Measurements from ENCODE around the gene RNASE13. TPM values are rescaled to one million over a fixed set of nuclear protein-coding genes. Genes with fewer than 3 reads are reported as not detected.

The RNASE13 gene
- total RNA-seq, 1 experiment from 2014 or later = not detected

DNA sequence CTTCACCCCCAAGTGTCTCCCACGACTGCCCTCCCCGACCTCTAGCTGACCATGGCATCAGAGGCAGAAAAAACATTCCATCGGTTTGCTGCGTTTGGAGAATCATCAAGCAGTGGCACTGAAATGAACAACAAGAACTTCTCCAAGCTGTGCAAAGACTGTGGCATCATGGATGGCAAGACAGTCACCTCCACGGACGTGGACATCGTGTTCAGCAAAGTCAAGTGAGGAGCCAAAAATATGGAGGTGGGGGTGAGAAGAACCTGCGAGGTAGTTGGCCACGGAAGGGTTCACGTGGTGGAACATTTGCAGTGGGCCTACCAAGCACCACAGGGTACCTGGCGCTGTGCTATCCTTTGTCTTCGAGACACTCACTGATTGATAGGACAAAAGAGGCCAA is 4.1 kb downstream of the RNASE13 start:
- Histone ChIP-seq H3K4me1 (ENCODE audit: insufficient read depth, low read length, poor library complexity, severe bottlenecking) (no peaks in the 10 kb centered on the region), H3K36me3 (ENCODE audit: insufficient read depth, low read length, poor library complexity, severe bottlenecking) (no peaks in the 10 kb centered on the region), H3K9me3 (ENCODE audit: low read depth, low read length, poor library complexity, severe bottlenecking) (no peaks in the 10 kb centered on the region), H3K27ac (ENCODE audit: low read depth, low read length, poor library complexity, severe bottlenecking) (no peak overlapping the region), H3K27me3 (replicated peaks; ENCODE audit: insufficient read depth, low read depth, low read length, poor library complexity) (no peaks in the 10 kb centered on the region), H3K4me3 (ENCODE audit: low read depth, low read length, poor library complexity, severe bottlenecking) (no peak overlapping the region)
- CTCF ChIA-PET = no interaction called here
- intact Hi-C loops (cut with micrococcal nuclease; ENCODE audit: unreplicated experiment) = loop anchor here (10.0 kb wide), 1 partner anchor 336 kb away; no protein-coding TSS in a partner anchor
- POLR2A ChIA-PET (ENCODE audit: low non-redundant PET) = no interaction called here
- BruUV-seq (replicated peaks) = no TSS peak
- TF ChIP-seq, protein P1, sequence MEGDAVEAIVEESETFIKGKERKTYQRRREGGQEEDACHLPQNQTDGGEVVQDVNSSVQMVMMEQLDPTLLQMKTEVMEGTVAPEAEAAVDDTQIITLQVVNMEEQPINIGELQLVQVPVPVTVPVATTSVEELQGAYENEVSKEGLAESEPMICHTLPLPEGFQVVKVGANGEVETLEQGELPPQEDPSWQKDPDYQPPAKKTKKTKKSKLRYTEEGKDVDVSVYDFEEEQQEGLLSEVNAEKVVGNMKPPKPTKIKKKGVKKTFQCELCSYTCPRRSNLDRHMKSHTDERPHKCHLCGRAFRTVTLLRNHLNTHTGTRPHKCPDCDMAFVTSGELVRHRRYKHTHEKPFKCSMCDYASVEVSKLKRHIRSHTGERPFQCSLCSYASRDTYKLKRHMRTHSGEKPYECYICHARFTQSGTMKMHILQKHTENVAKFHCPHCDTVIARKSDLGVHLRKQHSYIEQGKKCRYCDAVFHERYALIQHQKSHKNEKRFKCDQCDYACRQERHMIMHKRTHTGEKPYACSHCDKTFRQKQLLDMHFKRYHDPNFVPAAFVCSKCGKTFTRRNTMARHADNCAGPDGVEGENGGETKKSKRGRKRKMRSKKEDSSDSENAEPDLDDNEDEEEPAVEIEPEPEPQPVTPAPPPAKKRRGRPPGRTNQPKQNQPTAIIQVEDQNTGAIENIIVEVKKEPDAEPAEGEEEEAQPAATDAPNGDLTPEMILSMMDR (conservative IDR thresholded peaks at IDR 0.05; ENCODE audit: low read depth, low read length) = no peak
- TF ChIP-seq EZH2 (IDR thresholded peaks at IDR 0.05; ENCODE audit: borderline replicate concordance, low read depth, low read length, poor library complexity, severe bottlenecking) = no peak
- DNase-seq (ENCODE audit: low spot score) = no peak

DNA sequence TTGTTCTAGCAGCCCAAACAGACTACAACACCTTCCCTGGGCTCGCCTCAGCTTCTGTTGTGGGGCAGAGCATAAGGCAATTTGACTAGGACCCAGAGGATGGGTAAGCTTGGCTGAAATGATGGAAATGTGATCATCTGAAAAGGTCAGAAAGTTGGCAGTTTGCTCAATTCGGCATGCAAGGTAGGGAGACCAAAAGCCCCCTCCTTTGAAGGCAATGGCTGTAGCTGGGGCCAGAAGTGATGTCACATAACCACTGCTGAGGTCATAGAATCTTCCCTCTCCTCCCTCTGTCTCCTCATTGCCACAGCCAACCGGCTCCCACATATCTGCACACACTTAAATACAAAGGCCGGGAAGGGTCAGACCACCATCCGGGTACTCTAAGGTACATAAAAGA is 4.7 kb downstream of the RNASE13 start, which contains the start of gene TPPP2:
Gene TPPP2, plus strand, starts transcription at position 301 of the 400 bp plus-strand sequence. CDS start 365 bp downstream, outside the sequence.
- intact Hi-C loops (cut with micrococcal nuclease; ENCODE audit: unreplicated experiment) = loop anchor here (10.0 kb wide), 1 partner anchor 335 kb away; no protein-coding TSS in a partner anchor
- BruUV-seq (replicated peaks) = no TSS peak
- no peak for DNase-seq (ENCODE audit: low spot score)
- ChIA-PET POLR2A (ENCODE audit: low non-redundant PET) (no interaction called here), CTCF (no interaction called here)
- Histone ChIP-seq H3K4me1 (ENCODE audit: insufficient read depth, low read length, poor library complexity, severe bottlenecking) (no peaks in the 10 kb centered on the region), H3K27me3 (replicated peaks; ENCODE audit: insufficient read depth, low read depth, low read length, poor library complexity) (no peaks in the 10 kb centered on the region), H3K27ac (ENCODE audit: low read depth, low read length, poor library complexity, severe bottlenecking) (no peak within 1 kb of the TSS), H3K9me3 (ENCODE audit: low read depth, low read length, poor library complexity, severe bottlenecking) (no peaks in the 10 kb centered on the region), H3K4me3 (ENCODE audit: low read depth, low read length, poor library complexity, severe bottlenecking) (no peak within 1 kb of the TSS), H3K36me3 (ENCODE audit: insufficient read depth, low read length, poor library complexity, severe bottlenecking) (no peaks in the 10 kb centered on the region)
- no peak for TF ChIP-seq EZH2 (IDR thresholded peaks at IDR 0.05; ENCODE audit: borderline replicate concordance, low read depth, low read length, poor library complexity, severe bottlenecking)
- TF ChIP-seq, protein P1 (conservative IDR thresholded peaks at IDR 0.05; ENCODE audit: low read depth, low read length) = no peak

DNA sequence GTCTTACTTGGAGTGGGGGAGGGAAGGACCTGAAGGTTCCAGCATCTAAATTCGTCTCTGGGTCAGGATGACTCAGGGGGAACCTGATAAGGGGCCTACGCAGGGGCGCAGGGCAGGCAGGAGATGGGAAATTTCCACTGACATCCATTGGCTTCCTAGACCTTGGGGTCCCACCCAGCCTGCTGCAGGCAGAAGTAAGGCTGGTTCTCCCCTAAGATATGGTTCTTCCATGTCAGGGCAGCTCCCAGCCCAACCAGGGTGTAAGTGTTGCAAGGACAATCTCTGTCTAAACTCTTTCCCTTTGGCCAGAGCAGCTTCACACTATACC is 7.7 kb downstream of the RNASE13 start:
- Histone ChIP-seq H3K4me1 (ENCODE audit: insufficient read depth, low read length, poor library complexity, severe bottlenecking) (peaks cover 5% of the 10 kb centered on the region), H3K27ac (ENCODE audit: low read depth, low read length, poor library complexity, severe bottlenecking) (no peak overlapping the region), H3K27me3 (replicated peaks; ENCODE audit: insufficient read depth, low read depth, low read length, poor library complexity) (no peaks in the 10 kb centered on the region), H3K9me3 (ENCODE audit: low read depth, low read length, poor library complexity, severe bottlenecking) (no peaks in the 10 kb centered on the region), H3K4me3 (ENCODE audit: low read depth, low read length, poor library complexity, severe bottlenecking) (no peak overlapping the region), H3K36me3 (ENCODE audit: insufficient read depth, low read length, poor library complexity, severe bottlenecking) (no peaks in the 10 kb centered on the region)
- no peak for DNase-seq (ENCODE audit: low spot score)
- intact Hi-C loops (cut with micrococcal nuclease; ENCODE audit: unreplicated experiment) = no loop called here
- POLR2A ChIA-PET (ENCODE audit: low non-redundant PET) = no interaction called here
- BruUV-seq (replicated peaks) = no TSS peak
- TF ChIP-seq EZH2 (IDR thresholded peaks at IDR 0.05; ENCODE audit: borderline replicate concordance, low read depth, low read length, poor library complexity, severe bottlenecking) = no peak
- TF ChIP-seq, protein P1 (conservative IDR thresholded peaks at IDR 0.05; ENCODE audit: low read depth, low read length) = no peak
- CTCF ChIA-PET = interaction anchor here (1.1 kb wide), 1 partner anchor 12 kb away, joined by 3 read pairs; no protein-coding TSS in a partner anchor
